Measurements from ENCODE around the gene GPHB5.
"Not testable (repeated sequence)": the region's sequence is repeated elsewhere in the genome, so short reads cannot be mapped to it uniquely, and the experiment has no call there.

GPHB5 gene

DNA sequence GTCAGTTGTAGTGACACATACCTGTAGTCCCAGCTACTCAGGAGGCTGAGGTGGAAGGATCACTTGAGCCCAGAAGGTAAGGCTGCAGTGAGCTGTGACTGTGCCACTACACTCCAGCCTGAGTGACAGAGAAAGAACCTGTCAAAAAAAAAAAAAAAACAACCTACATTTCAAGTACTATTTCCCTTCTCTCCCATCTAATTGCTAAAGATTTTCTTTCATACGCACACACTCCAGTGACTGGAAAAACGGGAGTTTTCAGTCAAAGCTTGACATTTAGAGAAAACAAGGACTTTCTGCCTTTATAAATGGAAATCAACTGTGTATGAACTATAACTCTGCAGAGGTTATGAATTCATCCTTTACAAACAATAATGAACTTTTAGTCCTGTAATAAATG lies 25.9 kb downstream of the GPHB5 start:
- no peak for DNase-seq

- DNase-seq, result no peak
These were observed 27.8 kb downstream of the GPHB5 start for GRCh38 chr14:63290741-63291430.

- no peak for DNase-seq
These were observed 29.9 kb downstream of the GPHB5 start for GRCh38 chr14:63288853-63289252.

DNA sequence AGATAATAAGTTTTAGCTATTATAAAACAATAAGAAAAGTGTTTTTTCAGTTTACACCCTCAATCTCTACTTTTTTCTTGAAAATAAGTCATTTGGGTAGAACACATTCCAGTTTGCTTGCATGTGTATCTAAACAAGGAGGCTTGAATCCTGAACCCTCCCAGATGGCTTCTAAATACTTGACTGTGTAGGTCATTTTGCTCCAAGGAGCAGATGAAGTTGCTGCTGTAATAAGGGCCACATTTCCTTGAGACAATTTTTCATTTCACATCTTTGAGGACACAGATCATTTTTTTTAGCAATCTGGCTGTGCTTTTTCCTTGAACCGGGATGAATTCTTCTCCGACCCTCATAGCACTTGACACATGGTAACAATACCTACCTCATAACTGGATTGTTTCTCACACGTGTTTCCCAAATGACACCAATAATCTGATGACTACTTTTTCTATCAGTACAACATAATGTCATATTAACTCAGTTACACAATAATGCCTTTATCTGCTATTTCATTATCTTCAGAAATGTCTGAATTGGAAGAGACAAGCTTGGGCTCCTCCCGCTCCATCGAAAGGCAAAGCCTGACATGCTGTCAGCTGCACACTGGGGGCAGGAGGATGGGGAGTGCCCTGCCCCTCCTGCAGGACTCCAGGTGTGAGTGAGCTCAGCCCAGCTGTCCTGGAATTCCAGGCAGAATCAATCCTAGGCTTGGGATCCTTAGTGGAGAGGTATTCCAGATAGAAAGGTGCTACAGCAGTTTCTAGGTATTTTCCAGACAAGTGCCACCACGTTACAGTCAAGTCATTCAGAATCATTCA lies 30.9 kb downstream of the GPHB5 start:
- no peak for DNase-seq

GRCh38 chr14:63286071-63286470 lies 32.7 kb downstream of the GPHB5 start:
- no peak for DNase-seq

DNA sequence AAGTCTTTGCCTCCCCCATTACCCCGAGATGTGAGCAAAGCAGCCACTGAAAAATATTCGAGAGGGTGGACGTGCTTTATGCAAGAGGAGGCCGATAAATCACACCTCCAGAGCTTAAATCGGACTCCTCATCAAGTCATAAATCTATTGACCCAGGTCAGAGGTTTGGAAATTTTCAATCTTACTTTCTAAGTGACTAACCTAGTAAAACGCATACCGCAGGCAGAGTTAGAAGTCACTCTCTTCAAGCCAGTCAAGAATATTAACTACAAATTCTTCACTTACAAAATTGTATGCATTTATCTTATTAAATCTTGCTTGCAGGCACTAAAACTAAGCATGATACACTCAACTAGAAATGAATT lies 34.9 kb downstream of the GPHB5 start:
- DNase-seq, result no peak

DNA sequence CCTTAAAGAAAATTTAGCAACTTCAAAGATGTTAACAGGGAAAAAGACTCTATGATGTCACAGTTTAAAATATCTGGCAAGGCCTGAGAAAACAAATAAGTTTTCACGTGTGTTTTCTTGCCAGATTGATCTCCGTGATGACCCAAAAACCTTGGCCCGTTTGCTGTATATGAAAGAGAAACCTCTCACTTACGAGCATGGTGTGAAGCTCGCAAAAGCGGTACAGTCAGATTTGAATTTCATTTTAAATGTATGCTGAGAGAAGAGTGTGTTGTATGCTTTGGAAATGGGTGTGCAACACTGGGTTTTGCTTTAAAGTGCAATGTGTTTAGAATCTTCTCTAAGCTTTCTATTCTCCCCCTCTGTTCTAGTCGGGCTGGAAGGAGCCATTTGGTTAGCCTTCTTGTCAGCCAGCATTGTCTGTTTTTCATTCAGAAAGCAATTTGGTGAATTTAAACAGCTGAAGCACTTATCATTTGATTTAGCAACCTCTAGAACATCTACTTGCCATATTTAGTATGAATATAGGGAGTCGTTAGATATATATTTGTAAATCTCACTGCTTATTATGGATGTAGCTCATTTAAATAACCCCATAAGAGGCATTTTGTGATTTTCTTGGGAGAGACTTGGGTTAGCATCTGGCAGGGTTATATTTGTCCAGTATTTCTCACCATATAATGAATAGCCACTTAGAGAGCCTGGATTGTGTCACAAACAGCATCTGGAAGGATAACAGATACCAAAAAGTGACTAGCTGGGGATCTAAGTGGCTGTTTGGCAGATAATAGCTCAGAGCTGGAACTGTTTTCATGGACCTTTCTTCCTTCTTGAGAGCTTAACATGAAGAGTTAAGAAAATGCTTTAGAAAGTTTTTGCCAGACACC lies 35.5 kb downstream of the GPHB5 start:
- DNase-seq, result no peak

- DNase-seq, result not testable (repeated sequence)
These were observed 38.8 kb downstream of the GPHB5 start for GRCh38 chr14:63279933-63280332.

- no peak for DNase-seq
These were observed 41.0 kb downstream of the GPHB5 start for GRCh38 chr14:63277591-63278183.

DNA sequence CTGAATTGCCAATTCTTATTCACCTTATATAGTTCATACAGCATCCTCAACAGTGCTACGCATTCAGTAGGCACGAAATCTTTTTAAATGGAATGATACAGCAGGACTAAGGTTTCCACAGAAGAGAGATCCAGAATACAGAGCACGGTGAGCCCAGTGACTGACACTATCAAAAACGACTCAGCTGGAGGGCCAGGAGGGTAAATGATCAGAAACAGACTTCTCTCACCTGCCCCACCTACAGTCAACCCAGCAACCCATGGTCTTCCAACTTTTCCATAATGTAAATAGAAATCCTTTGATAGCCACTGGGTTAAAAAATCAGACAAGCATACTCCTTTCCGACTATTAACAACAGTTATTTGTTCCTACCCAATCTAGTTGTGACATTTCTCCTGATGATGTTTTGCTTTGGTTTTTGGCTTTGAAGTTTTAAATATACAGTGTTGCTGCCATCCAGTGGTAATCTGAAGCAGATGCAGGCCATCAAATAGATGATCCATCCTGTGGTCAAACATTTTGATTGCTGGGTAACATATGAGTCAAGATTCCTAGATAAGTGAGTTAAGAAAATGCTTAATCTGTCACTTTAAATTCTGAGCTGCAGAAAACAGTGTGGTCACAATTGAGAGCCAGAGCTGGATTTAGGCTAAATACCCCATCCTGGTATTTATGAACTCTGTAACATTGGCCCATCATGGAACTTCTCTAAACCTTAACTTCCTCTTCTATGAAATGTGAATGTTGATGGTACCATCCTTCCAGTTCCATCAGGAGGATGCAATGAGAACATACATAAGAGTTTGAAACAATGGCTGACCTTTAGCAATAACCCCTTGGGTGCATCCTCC lies 42.0 kb downstream of the GPHB5 start:
- DNase-seq, result peak; percentile 5 to 44

DNA sequence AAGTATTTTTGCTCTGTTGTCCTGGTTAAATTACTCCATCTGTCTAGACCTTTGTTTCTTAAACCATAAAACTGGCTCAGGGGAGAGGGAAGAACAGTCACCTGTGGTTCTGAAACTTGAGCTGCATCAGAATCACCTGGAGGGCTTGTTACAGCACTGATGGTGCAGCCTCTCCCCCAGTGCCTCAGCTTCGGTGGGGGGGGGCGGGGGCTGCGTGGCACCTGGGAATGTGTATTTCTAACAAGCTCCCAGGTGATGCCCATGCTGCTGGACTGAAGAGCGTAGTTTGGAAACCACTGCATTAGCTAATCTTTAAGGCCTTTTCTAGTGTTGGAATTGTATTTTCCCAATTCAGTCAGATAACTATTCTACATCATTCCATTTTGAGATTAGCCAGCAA lies 42.7 kb downstream of the GPHB5 start:
- DNase-seq, result no peak

GRCh38 chr14:63275611-63276010 lies 43.1 kb downstream of the GPHB5 start:
- no peak for DNase-seq

GRCh38 chr14:63273717-63274655 lies 44.7 kb downstream of the GPHB5 start:
- DNase-seq, result no peak

DNA sequence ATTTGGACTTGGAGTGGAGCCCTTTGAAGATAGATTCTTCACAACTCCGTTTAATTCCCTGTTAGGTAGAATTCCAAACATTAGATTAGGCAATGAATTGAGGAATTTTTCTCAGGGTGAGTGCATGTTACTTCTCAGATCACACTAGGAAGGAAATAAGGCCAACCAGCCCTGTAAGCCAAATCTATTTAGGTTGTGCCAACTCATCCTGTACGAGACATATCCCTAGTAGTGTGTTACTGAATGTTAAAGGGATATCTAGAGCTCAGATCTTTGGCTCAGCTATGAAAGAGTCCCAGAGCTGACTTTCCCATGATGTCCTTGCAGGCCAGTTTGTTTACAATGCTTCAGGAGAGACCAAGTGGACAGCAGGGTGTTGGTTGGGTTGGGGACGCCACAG lies 45.6 kb downstream of the GPHB5 start:
- no peak for DNase-seq

- no peak for DNase-seq
These were observed 49.0 kb downstream of the GPHB5 start for GRCh38 chr14:63269561-63270225.

DNA sequence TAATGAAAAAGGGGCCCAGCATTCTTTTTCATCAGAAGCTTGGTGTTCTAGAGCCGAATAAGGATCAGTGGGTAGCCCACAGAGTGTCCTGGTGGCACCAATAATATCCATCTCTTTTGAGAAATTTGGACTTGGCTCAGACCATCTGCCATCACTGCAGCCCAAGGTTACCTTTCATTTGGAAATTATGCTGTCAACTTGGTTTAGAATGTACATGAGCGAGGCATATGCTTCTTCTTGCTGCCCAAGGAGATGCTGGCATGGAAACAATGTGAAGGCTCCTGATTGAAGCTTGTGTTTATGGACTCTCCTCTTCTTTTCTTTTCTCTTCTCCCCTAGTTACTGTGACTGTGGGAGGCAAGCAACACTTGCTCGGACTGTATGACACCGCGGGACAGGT lies 50.0 kb downstream of the GPHB5 start:
- DNase-seq, result no peak

DNA sequence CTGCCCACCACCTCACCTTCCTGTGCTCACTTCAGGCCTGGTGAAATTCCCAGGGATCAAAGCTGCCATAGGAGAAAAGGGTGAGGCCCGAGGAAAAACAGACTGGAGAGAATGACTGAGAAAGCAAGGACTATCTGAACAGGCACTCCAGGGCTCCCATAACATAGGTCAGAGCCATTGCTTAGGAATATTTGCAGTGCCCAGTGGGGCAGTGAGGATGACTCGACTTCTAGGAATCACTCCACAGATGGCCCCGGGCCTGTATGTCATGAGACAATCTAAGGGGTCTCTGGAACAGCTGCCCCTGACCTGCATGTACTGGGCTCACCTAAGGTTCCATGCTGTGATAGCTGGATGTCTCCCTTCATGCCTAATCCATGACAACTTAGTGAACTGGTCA lies 51.6 kb downstream of the GPHB5 start:
- no peak for DNase-seq

- no peak for DNase-seq
These were observed 52.6 kb downstream of the GPHB5 start for GRCh38 chr14:63266106-63266505.
